ENCODE data around the gene KCNJ16.

KCNJ16 gene
- total RNA-seq, result 0 reads per million in 3 donors

DNA sequence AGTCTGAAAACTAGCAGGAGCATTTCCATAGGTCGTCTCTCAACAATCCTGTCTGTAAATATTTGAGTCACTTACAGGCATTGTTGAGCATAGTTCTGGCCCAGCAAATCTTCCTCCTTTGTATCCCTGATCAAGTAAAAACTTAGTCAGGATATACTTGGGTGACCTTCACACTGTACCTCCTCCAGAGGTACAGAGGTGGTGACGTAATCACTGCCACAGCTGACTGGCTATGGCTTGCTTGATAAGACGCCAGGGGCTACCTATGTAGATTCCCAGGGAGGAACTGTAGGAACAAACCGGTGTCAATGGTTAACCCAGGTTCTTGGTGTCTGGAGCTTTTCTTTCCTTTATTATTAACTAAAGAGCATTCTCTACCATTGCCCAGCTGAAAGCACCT, at the start of gene KCNJ16:
Gene KCNJ16 (plus strand): TSS at position 270 of the 400 bp plus-strand sequence. CDS start 56,863 bp downstream, outside the sequence.
- H3K4me1 ChIP-seq (ENCODE audit: control insufficient read depth, insufficient read depth, low read length, poor library complexity, severe bottlenecking), result no peaks in the 10 kb centered on the region
- H3K27me3 ChIP-seq (replicated peaks; ENCODE audit: control insufficient read depth, insufficient read depth, low read length, poor library complexity, severe bottlenecking), result no peaks in the 10 kb centered on the region
- no peak within 1 kb of the TSS for H3K4me3 ChIP-seq (ENCODE audit: insufficient read depth, low read depth, low read length, poor library complexity, severe bottlenecking)
- H3K36me3 ChIP-seq (ENCODE audit: control insufficient read depth, insufficient read depth, low read length), result no peaks in the 10 kb centered on the region
- no peaks in the 10 kb centered on the region for H3K9me3 ChIP-seq (ENCODE audit: control insufficient read depth, low read length)
- DNase-seq, result no peak
- H3K27ac ChIP-seq (ENCODE audit: insufficient read depth, low read length, poor library complexity, severe bottlenecking), result no peak within 1 kb of the TSS

DNA sequence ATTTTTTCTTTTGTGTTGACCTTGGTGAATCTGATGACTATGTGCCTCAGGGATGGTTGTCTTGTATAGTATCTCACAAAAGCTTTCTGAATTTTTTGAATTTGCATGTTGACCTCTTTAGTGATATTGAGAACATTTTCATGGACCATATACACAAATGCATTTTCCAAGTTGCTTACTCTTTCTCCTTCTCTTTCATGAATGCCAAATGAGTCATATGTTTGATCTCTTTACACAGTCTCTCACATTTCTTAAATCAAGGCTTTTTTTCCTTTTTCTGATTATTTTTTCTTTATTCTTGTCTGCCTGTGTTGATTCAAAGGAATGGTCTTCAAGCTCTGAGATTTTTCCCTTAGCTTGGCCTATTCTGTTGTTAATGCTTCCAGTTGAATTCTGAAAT, 46.6 kb upstream of the KCNJ16 start:
- no peak overlapping the region for H3K4me3 ChIP-seq (ENCODE audit: insufficient read depth, low read depth, low read length, poor library complexity, severe bottlenecking)
- no peaks in the 10 kb centered on the region for H3K27me3 ChIP-seq (replicated peaks; ENCODE audit: control insufficient read depth, insufficient read depth, low read length, poor library complexity, severe bottlenecking)
- H3K27ac ChIP-seq (ENCODE audit: insufficient read depth, low read length, poor library complexity, severe bottlenecking), result no peak overlapping the region
- DNase-seq, result no peak
- H3K9me3 ChIP-seq (ENCODE audit: control insufficient read depth, low read length), result no peaks in the 10 kb centered on the region
- no peaks in the 10 kb centered on the region for H3K36me3 ChIP-seq (ENCODE audit: control insufficient read depth, insufficient read depth, low read length)
- no peaks in the 10 kb centered on the region for H3K4me1 ChIP-seq (ENCODE audit: control insufficient read depth, insufficient read depth, low read length, poor library complexity, severe bottlenecking)

DNA sequence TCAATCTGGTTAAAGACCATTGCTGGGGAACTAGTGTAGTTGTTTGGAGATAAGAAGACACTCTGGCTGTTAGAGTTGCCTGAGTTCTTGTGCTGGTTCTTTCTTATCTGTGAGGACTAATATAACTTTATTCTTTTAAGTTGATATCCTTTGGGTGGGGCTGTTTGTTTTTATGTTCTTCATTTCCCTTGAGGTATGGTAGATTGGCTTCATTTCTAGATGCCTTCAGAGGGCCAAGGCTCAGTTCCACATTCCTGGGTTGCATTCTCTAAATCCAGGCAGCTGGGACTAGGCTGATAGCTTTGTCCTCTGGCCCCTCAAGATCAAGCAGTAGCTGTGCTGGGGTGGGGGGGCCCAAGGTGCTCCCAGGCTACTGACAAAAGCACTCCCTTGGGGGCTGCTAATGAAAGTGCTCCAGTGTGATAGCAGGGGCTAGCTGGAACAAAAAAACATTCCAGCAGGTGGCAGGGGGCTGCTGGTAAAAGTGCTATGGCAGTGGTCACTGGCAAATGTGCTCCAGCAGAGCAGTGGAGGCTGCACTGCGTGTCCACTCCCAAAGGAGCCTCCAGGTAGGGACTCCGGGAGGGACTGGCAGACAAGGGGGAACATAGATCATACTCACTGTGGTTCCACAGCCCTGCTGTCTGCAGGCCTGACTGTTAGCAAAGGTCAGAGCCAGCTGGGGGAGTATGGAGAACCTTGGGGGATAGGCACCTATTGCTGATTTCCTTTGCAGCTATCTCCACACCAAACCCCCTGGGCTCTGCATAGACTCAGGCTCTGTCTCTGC, 45.9 kb upstream of the KCNJ16 start:
- no peaks in the 10 kb centered on the region for H3K4me1 ChIP-seq (ENCODE audit: control insufficient read depth, insufficient read depth, low read length, poor library complexity, severe bottlenecking)
- no peak overlapping the region for H3K27ac ChIP-seq (ENCODE audit: insufficient read depth, low read length, poor library complexity, severe bottlenecking)
- no peaks in the 10 kb centered on the region for H3K27me3 ChIP-seq (replicated peaks; ENCODE audit: control insufficient read depth, insufficient read depth, low read length, poor library complexity, severe bottlenecking)
- no peaks in the 10 kb centered on the region for H3K36me3 ChIP-seq (ENCODE audit: control insufficient read depth, insufficient read depth, low read length)
- no peaks in the 10 kb centered on the region for H3K9me3 ChIP-seq (ENCODE audit: control insufficient read depth, low read length)
- no peak for DNase-seq
- H3K4me3 ChIP-seq (ENCODE audit: insufficient read depth, low read depth, low read length, poor library complexity, severe bottlenecking), result no peak overlapping the region

DNA sequence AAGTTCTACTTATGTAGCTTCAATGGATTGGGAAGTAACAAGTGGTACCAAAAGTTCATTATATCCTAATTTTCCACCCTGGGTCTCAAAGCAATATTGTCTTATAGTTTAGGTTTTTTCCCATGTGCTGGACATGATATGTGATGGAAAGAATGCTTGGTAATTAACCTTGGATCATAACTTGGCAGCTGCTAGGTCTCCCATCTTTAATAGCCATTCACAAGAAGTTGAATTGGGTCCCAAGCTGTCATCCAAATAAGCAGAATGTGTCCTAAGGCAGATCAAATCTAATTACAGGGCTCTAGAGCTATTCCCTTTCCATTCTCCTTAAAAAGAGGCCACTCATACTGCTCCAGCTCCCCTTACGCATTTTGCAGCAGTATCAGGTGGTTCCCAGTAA, 44.7 kb upstream of the KCNJ16 start:
- Histone ChIP-seq H3K4me3 (ENCODE audit: insufficient read depth, low read depth, low read length, poor library complexity, severe bottlenecking) (no peak overlapping the region), H3K27me3 (replicated peaks; ENCODE audit: control insufficient read depth, insufficient read depth, low read length, poor library complexity, severe bottlenecking) (no peaks in the 10 kb centered on the region), H3K4me1 (ENCODE audit: control insufficient read depth, insufficient read depth, low read length, poor library complexity, severe bottlenecking) (no peaks in the 10 kb centered on the region), H3K9me3 (ENCODE audit: control insufficient read depth, low read length) (no peaks in the 10 kb centered on the region), H3K36me3 (ENCODE audit: control insufficient read depth, insufficient read depth, low read length) (no peaks in the 10 kb centered on the region), H3K27ac (ENCODE audit: insufficient read depth, low read length, poor library complexity, severe bottlenecking) (no peak overlapping the region)
- DNase-seq, result no peak

DNA sequence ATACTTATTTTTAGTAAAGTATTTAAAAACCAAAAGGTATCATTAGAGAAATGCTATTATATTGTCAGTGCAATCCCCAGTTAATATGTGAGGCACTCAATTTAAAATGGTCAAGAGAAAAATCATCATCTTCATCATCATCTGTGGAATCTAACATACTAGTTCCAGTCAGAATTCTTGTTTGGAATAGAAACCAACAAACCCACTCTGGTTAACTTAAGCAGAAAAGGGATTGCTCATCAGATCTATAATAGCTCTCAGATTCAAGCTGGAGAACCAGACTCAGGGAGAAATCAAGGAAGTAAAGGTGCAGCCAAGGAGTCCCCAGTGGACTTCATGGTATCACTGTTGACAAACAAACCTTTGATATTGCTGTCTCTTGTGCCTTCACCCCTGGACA, 43.7 kb upstream of the KCNJ16 start:
- H3K27ac ChIP-seq (ENCODE audit: insufficient read depth, low read length, poor library complexity, severe bottlenecking), result no peak overlapping the region
- no peak for DNase-seq
- no peaks in the 10 kb centered on the region for H3K27me3 ChIP-seq (replicated peaks; ENCODE audit: control insufficient read depth, insufficient read depth, low read length, poor library complexity, severe bottlenecking)
- no peaks in the 10 kb centered on the region for H3K4me1 ChIP-seq (ENCODE audit: control insufficient read depth, insufficient read depth, low read length, poor library complexity, severe bottlenecking)
- H3K36me3 ChIP-seq (ENCODE audit: control insufficient read depth, insufficient read depth, low read length), result no peaks in the 10 kb centered on the region
- no peaks in the 10 kb centered on the region for H3K9me3 ChIP-seq (ENCODE audit: control insufficient read depth, low read length)
- H3K4me3 ChIP-seq (ENCODE audit: insufficient read depth, low read depth, low read length, poor library complexity, severe bottlenecking), result no peak overlapping the region

DNA sequence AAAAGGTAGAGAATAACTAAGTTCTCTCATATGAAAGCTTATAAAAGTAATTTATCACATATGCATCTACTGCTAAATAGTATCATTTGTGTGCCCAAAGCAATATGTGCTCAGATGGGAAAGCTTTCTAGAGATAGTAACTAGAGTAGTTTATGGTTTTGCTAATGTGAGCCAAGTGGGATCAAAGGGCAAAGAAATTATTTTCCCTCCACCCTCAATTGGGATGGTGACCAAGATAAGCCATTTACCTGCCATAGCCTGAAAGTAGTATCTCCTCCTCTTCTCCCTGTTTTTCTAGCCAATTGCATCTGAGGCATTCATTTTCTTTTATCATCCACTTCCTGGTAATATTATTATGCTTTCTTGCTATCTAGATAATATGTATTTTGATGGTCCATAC, 41.9 kb upstream of the KCNJ16 start:
- no peaks in the 10 kb centered on the region for H3K9me3 ChIP-seq (ENCODE audit: control insufficient read depth, low read length)
- no peaks in the 10 kb centered on the region for H3K4me1 ChIP-seq (ENCODE audit: control insufficient read depth, insufficient read depth, low read length, poor library complexity, severe bottlenecking)
- H3K4me3 ChIP-seq (ENCODE audit: insufficient read depth, low read depth, low read length, poor library complexity, severe bottlenecking), result no peak overlapping the region
- no peaks in the 10 kb centered on the region for H3K27me3 ChIP-seq (replicated peaks; ENCODE audit: control insufficient read depth, insufficient read depth, low read length, poor library complexity, severe bottlenecking)
- H3K27ac ChIP-seq (ENCODE audit: insufficient read depth, low read length, poor library complexity, severe bottlenecking), result no peak overlapping the region
- DNase-seq, result no peak
- H3K36me3 ChIP-seq (ENCODE audit: control insufficient read depth, insufficient read depth, low read length), result no peaks in the 10 kb centered on the region

DNA sequence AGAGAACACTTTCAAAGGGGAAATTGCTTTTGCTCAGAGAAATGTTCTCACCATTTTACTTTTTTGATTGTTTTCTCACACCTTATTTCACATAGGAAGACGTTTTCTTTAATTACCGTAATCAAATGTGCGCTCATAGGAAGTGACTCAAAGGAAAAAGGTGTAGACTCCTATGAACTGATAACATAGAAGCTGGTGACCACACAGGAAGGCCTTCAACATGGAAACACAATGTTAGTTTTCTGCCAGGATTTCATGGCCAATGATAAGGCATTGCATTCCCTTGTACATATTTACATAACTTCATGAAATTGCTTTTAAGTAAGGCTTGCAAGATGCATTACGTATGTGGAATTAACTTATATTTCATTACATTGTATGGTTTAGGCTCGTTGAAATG, 40.9 kb upstream of the KCNJ16 start:
- no peak overlapping the region for H3K27ac ChIP-seq (ENCODE audit: insufficient read depth, low read length, poor library complexity, severe bottlenecking)
- no peaks in the 10 kb centered on the region for H3K4me1 ChIP-seq (ENCODE audit: control insufficient read depth, insufficient read depth, low read length, poor library complexity, severe bottlenecking)
- no peaks in the 10 kb centered on the region for H3K9me3 ChIP-seq (ENCODE audit: control insufficient read depth, low read length)
- DNase-seq, result no peak
- H3K4me3 ChIP-seq (ENCODE audit: insufficient read depth, low read depth, low read length, poor library complexity, severe bottlenecking), result no peak overlapping the region
- no peaks in the 10 kb centered on the region for H3K36me3 ChIP-seq (ENCODE audit: control insufficient read depth, insufficient read depth, low read length)
- no peaks in the 10 kb centered on the region for H3K27me3 ChIP-seq (replicated peaks; ENCODE audit: control insufficient read depth, insufficient read depth, low read length, poor library complexity, severe bottlenecking)

DNA sequence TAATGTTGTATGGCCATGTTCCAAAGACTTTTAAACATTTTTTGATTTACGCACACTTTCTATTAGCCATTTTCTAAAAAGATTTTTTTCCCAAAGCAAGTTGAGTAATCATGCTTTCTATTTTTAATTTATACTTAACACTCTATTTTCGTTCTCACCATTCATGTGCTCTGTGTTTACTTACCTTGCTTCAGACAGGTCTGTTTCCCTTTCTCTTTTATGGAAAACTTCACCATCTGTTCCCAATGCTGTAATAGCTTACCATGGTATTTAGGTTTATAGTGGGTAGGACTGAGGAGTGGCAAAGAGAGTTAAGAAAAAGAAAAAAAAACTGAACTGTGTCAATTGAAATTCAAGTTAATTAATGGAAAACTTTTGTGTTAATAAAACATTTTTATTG, 37.5 kb upstream of the KCNJ16 start:
- Histone ChIP-seq H3K4me3 (ENCODE audit: insufficient read depth, low read depth, low read length, poor library complexity, severe bottlenecking) (no peak overlapping the region), H3K9me3 (ENCODE audit: control insufficient read depth, low read length) (no peaks in the 10 kb centered on the region), H3K36me3 (ENCODE audit: control insufficient read depth, insufficient read depth, low read length) (no peaks in the 10 kb centered on the region), H3K27me3 (replicated peaks; ENCODE audit: control insufficient read depth, insufficient read depth, low read length, poor library complexity, severe bottlenecking) (no peaks in the 10 kb centered on the region), H3K27ac (ENCODE audit: insufficient read depth, low read length, poor library complexity, severe bottlenecking) (no peak overlapping the region), H3K4me1 (ENCODE audit: control insufficient read depth, insufficient read depth, low read length, poor library complexity, severe bottlenecking) (no peaks in the 10 kb centered on the region)
- no peak for DNase-seq

DNA sequence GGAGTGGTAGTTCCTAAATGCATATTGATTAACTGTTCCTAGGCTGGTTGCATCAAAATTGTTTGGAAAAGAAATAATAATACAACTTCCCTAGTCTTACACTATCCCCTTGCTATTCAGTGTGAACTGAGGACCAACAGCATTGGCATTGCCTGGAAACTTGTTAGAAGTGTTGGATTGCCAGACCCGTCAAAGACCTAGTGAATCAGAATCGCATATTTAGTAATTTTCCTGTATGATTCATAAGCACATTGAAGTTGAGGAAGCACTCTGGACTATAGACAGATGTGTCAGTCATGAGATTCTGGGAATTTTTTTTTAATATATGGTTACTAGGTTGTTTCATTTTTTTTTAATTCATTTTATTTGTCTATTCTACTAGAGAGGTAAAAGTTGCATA, 34.7 kb upstream of the KCNJ16 start:
- DNase-seq, result no peak

DNA sequence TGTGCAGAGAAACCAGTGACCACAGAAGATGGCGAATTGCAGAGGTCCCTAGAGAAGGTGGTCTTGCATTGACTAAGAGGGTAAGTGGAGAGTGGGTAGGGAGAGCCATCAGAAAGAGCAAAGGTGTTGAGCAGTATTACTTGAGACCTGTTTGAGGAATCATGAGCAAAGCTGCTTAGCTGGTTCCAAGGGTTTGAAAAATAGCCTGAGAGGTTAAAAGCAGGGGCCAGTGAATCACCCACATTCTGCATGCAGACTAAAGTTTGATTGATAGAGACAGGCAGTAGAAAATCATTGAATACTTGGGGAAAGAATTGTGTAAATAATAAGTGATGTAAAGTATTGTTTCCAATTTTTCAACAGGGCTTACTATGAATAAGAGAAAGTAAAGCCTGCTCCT, 34.0 kb upstream of the KCNJ16 start:
- DNase-seq, result no peak
- Histone ChIP-seq H3K27ac (ENCODE audit: insufficient read depth, low read length, poor library complexity, severe bottlenecking) (no peak overlapping the region), H3K4me3 (ENCODE audit: insufficient read depth, low read depth, low read length, poor library complexity, severe bottlenecking) (no peak overlapping the region), H3K9me3 (ENCODE audit: control insufficient read depth, low read length) (no peaks in the 10 kb centered on the region), H3K27me3 (replicated peaks; ENCODE audit: control insufficient read depth, insufficient read depth, low read length, poor library complexity, severe bottlenecking) (no peaks in the 10 kb centered on the region), H3K36me3 (ENCODE audit: control insufficient read depth, insufficient read depth, low read length) (no peaks in the 10 kb centered on the region), H3K4me1 (ENCODE audit: control insufficient read depth, insufficient read depth, low read length, poor library complexity, severe bottlenecking) (no peaks in the 10 kb centered on the region)

More for the DNA sequence above, 34.7 kb upstream of the KCNJ16 start:
- no peak overlapping the region for H3K4me3 ChIP-seq (ENCODE audit: insufficient read depth, low read depth, low read length, poor library complexity, severe bottlenecking)
- H3K27me3 ChIP-seq (replicated peaks; ENCODE audit: control insufficient read depth, insufficient read depth, low read length, poor library complexity, severe bottlenecking), result no peaks in the 10 kb centered on the region
- no peaks in the 10 kb centered on the region for H3K36me3 ChIP-seq (ENCODE audit: control insufficient read depth, insufficient read depth, low read length)
- no peak overlapping the region for H3K27ac ChIP-seq (ENCODE audit: insufficient read depth, low read length, poor library complexity, severe bottlenecking)
- no peaks in the 10 kb centered on the region for H3K4me1 ChIP-seq (ENCODE audit: control insufficient read depth, insufficient read depth, low read length, poor library complexity, severe bottlenecking)
- H3K9me3 ChIP-seq (ENCODE audit: control insufficient read depth, low read length), result no peaks in the 10 kb centered on the region

Data from effector memory CD4-positive, alpha-beta T cell (primary cell).